Choroid plexus epithelial cell (primary cell): ENCODE data around the gene ATXN1.
"Not testable (repeated sequence)": the region's sequence is repeated elsewhere in the genome, so short reads cannot be mapped to it uniquely, and the experiment has no call there.

Experiments
- DNase-seq: peaks from one replicate; pipeline ENCODE4 v3.0.0-alpha.2; 2010; ENCODE audit warnings: low read depth
- H3K4me3 ChIP-seq: 2 replicates; pipeline ENCODE4 v1.5.1; 2011; ENCODE audit warnings: low read depth, mild to moderate bottlenecking, control low read depth, low read length, moderate library complexity
- CTCF ChIP-seq: conservative IDR thresholded peaks from 2 replicates; pipeline ENCODE4 v1.5.1; 2011; ENCODE audit warnings: low read depth, mild to moderate bottlenecking, control low read depth, inconsistent platforms, low read length, moderate library complexity

ATXN1 gene

DNA sequence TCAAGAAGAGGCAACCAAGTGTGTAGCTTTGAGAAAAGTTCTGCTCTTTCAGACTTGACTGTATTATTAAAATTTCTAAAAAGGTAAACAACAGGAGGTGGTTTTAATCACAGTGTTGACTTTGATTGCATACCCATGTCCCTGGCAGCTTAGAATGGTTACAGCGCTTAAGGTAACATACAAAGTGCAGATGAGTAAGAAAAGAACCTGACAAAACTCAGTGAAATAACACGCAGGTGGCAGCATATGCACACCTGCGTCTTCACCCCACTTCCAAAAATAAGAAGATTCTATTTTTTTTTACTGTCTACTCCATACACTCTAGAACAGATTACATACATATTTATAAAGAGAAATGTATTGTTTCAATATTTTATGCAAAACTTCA lies 289.4 kb downstream of the ATXN1 start:
- no peak overlapping the region for H3K4me3 ChIP-seq
- no peak for DNase-seq
- no peak for TF ChIP-seq CTCF

DNA sequence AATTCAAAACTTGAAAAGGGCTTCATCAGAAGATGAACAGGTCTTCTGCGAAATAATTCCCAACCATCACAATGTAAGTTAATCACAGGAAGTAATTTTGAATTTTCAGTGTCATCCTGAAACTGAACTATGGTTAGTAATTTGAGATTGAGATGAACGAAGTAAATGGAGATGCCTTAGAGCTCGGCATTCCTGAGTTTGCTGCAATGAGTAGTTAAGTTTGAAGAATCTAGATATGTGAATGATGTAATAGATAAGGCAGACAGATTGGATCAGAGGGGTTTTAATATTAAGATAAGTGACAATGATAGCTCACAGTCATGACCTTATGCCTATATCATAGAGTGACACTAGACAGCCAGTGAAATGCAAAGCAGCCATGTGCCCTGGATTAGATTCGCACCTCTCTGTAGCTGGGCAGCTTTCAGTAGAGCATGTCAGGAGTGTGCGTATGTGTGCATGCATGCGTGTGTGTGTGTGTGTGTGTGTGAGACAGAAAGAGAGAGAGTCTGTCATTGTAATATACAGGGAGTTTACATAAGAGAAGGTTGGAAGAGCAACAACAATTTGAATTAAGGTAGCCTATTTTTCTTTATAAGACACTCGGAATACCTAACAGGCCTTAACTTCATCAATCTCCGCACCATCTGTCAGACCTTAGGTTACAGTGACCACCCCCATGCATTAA lies 289.9 kb downstream of the ATXN1 start:
- no peak overlapping the region for H3K4me3 ChIP-seq
- no peak for TF ChIP-seq CTCF
- DNase-seq: peak; percentile 54

DNA sequence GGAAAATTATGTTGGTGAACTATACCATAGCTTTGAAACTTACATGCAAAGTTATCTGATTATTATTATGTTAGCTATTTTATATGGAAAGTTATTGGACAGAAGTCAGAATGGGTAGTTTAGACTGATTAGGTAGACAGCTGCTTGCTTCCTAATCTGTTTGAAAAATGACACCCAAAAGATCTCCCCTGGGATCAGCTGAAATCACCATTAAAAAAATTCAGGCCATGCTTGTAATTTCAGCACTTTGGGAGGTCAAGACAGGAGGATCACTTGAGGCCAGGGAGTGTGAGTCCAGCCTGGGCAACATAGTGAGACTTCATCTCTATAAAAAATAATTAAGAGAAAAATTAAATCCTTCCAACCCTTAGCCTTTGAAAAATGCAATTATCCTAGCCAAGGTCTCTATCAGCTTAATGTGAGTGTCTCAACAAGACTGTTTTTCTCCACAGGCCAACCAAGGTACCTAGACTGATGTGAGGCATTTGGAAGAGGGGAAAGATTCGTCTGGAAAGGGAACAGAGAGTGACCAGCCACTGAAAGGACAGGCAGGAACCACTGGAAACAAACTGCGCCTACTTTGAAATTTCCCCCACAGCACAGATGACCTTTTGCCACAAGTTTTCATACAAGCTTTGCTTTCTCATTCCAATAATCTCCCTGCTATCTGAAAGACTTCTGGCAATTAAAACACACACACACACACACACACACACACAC lies 290.6 kb downstream of the ATXN1 start:
- no peak for TF ChIP-seq CTCF
- H3K4me3 ChIP-seq: no peak overlapping the region
- DNase-seq: no peak

GRCh38 chr6:16468991-16469615 lies 292.2 kb downstream of the ATXN1 start:
- no peak for DNase-seq
- no peak for TF ChIP-seq CTCF
- H3K4me3 ChIP-seq: no peak overlapping the region

- TF ChIP-seq CTCF: no peak
- no peak for DNase-seq
- no peak overlapping the region for H3K4me3 ChIP-seq
These were observed 294.3 kb downstream of the ATXN1 start for GRCh38 chr6:16466800-16467553.

- no peak for DNase-seq
- no peak overlapping the region for H3K4me3 ChIP-seq
- no peak for TF ChIP-seq CTCF
These were observed 297.2 kb downstream of the ATXN1 start for GRCh38 chr6:16464045-16464444.

- H3K4me3 ChIP-seq, DNase-seq: not testable (repeated sequence)
These were observed 298.0 kb downstream of the ATXN1 start for GRCh38 chr6:16463246-16463645.
